DND-41 (cell line): Measurements from ENCODE around the gene GATD1.

ENCODE experiments used
- ATAC-seq: fragments of 200-7000 bp; cut with Tn5 transposase; 3 replicates; pipeline ENCODE4 v1.9.1; 2021; ENCODE audit warnings: low read depth; ENCODE audit not compliant: insufficient read depth
- DNase-seq: peaks from one replicate; pipeline ENCODE4 v3.0.0-alpha.2; 2020
- H2AFZ ChIP-seq: 2 replicates; pipeline ENCODE4 v1.6.0; 2012; ENCODE audit warnings: low read depth, low read length
- H3K27ac ChIP-seq: 2 replicates; pipeline ENCODE4 v1.5.1; 2012; ENCODE audit warnings: low read length, inconsistent platforms
- H3K27me3 ChIP-seq: fragments of 200-600 bp; sonication (generic); 2 replicates; pipeline ENCODE4 v1.6.0; 2012; ENCODE audit warnings: low read length, mild to moderate bottlenecking, inconsistent platforms; ENCODE audit not compliant: insufficient read depth, poor library complexity
- H3K36me3 ChIP-seq: 2 replicates; pipeline ENCODE4 v1.5.1; 2012; ENCODE audit warnings: low read length, inconsistent platforms; ENCODE audit not compliant: insufficient read depth
- H3K4me1 ChIP-seq: 2 replicates; pipeline ENCODE4 v1.5.1; 2012; ENCODE audit warnings: mild to moderate bottlenecking, low read length; ENCODE audit not compliant: insufficient read depth
- H3K4me2 ChIP-seq: 2 replicates; pipeline ENCODE4 v1.6.0; 2012; ENCODE audit warnings: mild to moderate bottlenecking, moderate library complexity, low read length, inconsistent platforms; ENCODE audit not compliant: insufficient read depth
- H3K4me3 ChIP-seq, 2 experiments: fragments of 200-600 bp in 1 of 2; shearing (Covaris generic) in 1 of 2; 2 replicates each; pipeline ENCODE4 v1.5.1; 2012 to 2016; ENCODE audit warnings: inconsistent platforms in 2 of 2, low read length in 2 of 2, mild to moderate bottlenecking in 2 of 2, low read depth in 1 of 2, moderate library complexity in 1 of 2
- H3K79me2 ChIP-seq: 2 replicates; pipeline ENCODE4 v1.6.0; 2012; ENCODE audit warnings: low read length, inconsistent platforms; ENCODE audit not compliant: insufficient read depth
- H3K9ac ChIP-seq: 2 replicates; pipeline ENCODE4 v1.6.0; 2012; ENCODE audit warnings: low read depth, mild to moderate bottlenecking, inconsistent platforms, low read length, moderate library complexity
- H3K9me3 ChIP-seq: 2 replicates; pipeline ENCODE4 v1.5.1; 2012; ENCODE audit warnings: low read length, moderate library complexity, mild to moderate bottlenecking, inconsistent platforms; ENCODE audit not compliant: insufficient read depth, severe bottlenecking
- H4K20me1 ChIP-seq: 2 replicates; pipeline ENCODE4 v1.6.0; 2012; ENCODE audit warnings: low read length; ENCODE audit not compliant: insufficient read depth
- CTCF ChIP-seq: IDR thresholded peaks from 2 replicates; pipeline ENCODE4 v1.5.1; 2012; ENCODE audit warnings: borderline replicate concordance, low read length, moderate library complexity, mild to moderate bottlenecking; ENCODE audit not compliant: poor library complexity, severe bottlenecking; ENCODE audit errors: extremely low read depth
- EZH2 ChIP-seq: IDR thresholded peaks from 3 replicates; pipeline ENCODE4 v1.6.1; 2012; ENCODE audit warnings: borderline replicate concordance, low read depth, mild to moderate bottlenecking, moderate library complexity, low read length, inconsistent platforms; ENCODE audit not compliant: severe bottlenecking

GATD1 gene

GRCh38 chr11:810040-810567 lies 32.8 kb upstream of the GATD1 start:
- no peak overlapping the region for H2AFZ ChIP-seq
- H3K36me3 ChIP-seq, result peaks cover 39% of the 10 kb centered on the region
- H3K27ac ChIP-seq, result peak overlapping the region; percentile 98
- TF ChIP-seq EZH2 (no peak), CTCF (no peak)
- no peaks in the 10 kb centered on the region for H3K9me3 ChIP-seq
- H4K20me1 ChIP-seq, result peaks cover 41% of the 10 kb centered on the region
- DNase-seq (no peak), ATAC-seq (no peak)
- peak overlapping the region; percentile 84 for H3K9ac ChIP-seq
- no peaks in the 10 kb centered on the region for H3K27me3 ChIP-seq
- peak overlapping the region; percentile 60 to 79 for H3K4me3 ChIP-seq
- peak overlapping the region; percentile 74 for H3K4me2 ChIP-seq
- peaks cover 50% of the 10 kb centered on the region for H3K79me2 ChIP-seq
- H3K4me1 ChIP-seq, result peaks cover 47% of the 10 kb centered on the region

GRCh38 chr11:809287-810039 lies 32.2 kb upstream of the GATD1 start, which contains the start of gene RPLP2:
Gene RPLP2, plus strand, starts transcription at chr11:809967. Its CDS starts 268 bp downstream, at chr11:810235.
- Histone ChIP-seq H4K20me1 (peaks cover 41% of the 10 kb centered on the region), H3K4me3 (peak within 1 kb of the TSS; percentile 60 to 79), H3K79me2 (peaks cover 53% of the 10 kb centered on the region), H3K27me3 (no peaks in the 10 kb centered on the region), H3K4me2 (peak within 1 kb of the TSS; percentile 74), H3K27ac (peak within 1 kb of the TSS; percentile 98), H3K4me1 (peaks cover 47% of the 10 kb centered on the region), H3K9ac (peak within 1 kb of the TSS; percentile 84), H3K36me3 (peaks cover 39% of the 10 kb centered on the region), H2AFZ (peak within 1 kb of the TSS; percentile 87), H3K9me3 (no peaks in the 10 kb centered on the region)
- no peak for TF ChIP-seq EZH2
- no peak for TF ChIP-seq CTCF
- peak; percentile 78 for ATAC-seq
- peak; percentile 97 for DNase-seq

- Histone ChIP-seq H3K9me3 (no peaks in the 10 kb centered on the region), H3K9ac (peak overlapping the region; percentile 84), H3K4me1 (peaks cover 55% of the 10 kb centered on the region), H3K79me2 (peaks cover 61% of the 10 kb centered on the region), H2AFZ (peak overlapping the region; percentile 87), H3K36me3 (peaks cover 43% of the 10 kb centered on the region), H3K27me3 (no peaks in the 10 kb centered on the region), H4K20me1 (peaks cover 44% of the 10 kb centered on the region), H3K4me2 (peak overlapping the region; percentile 74), H3K4me3 (peak overlapping the region; percentile 60 to 79), H3K27ac (peak overlapping the region; percentile 98)
- peak; percentile 46 for DNase-seq
- no peak for ATAC-seq
- peak; percentile 9 for TF ChIP-seq CTCF
- no peak for TF ChIP-seq EZH2
These were observed 31.4 kb upstream of the GATD1 start for GRCh38 chr11:808427-809286.
